Measurements from ENCODE around the gene PLBD2.

DNA sequence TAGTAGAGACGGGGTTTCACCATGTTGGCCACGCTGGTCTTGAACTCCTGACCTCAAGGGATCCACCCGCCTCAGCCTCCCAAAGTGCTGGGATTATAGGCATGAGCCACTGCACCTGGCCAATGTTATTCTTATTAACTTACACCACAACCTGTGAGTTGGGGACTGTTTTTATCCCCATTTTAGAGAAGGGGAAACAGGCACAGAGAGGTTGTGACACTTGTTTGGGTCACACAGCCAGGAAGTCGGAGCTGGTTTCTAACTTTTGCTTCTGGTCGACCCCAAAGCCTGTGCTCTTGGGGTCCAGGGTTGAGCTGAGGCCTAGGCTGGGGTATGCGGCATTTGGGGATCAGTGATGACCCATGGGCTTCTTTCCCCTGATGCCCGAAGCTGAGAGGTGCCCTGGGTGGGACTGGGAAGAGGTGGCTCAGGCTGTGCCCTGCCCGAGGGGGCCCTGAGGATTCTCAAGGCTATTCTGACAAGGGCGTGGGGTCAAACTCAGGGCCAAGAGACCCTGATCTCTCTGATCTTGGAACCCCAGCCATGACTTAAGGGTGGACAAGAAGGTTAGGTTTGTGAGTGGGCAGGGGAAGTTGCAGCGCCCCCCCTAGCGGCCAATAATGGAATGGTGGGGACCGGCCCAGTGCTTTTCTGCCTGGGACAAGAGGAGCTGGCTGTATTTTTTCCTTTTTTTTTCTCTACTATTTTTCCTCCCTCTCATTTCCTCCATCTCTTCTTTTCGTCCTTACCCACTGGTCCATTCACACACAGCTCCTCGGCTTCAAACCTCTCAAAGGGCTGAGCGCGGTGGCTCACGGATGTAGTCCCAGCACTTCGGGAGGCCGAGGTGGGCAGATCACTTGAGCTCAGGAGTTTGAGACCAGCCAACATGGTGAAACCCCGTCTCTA lies 66.8 kb downstream of the PLBD2 start:
- TF ChIP-seq ZC3H4 (CRISPR knock-in tag; IDR thresholded peaks at IDR 0.05; ENCODE audit: borderline replicate concordance) (no peak), ZNF707 (CRISPR knock-in tag; conservative IDR thresholded peaks at IDR 0.05) (no peak), ZSCAN29 (IDR thresholded peaks at IDR 0.05) (no peak), PTTG1 (tag; IDR thresholded peaks at IDR 0.05; ENCODE audit: low read depth) (no peak), ZNF124 (CRISPR knock-in tag; IDR thresholded peaks at IDR 0.05) (no peak), FOXK2 (conservative IDR thresholded peaks at IDR 0.05 in 1 of 2, IDR thresholded peaks at IDR 0.05 in 1 of 2; ENCODE audit: low read depth in 2 of 2) (no peak), SIN3A (IDR thresholded peaks at IDR 0.05; ENCODE audit: borderline replicate concordance in 2 of 2, control insufficient read depth in 1 of 2, low read depth in 2 of 2, low read length in 2 of 2) (no peak)
- TF ChIP-seq, protein P1, sequence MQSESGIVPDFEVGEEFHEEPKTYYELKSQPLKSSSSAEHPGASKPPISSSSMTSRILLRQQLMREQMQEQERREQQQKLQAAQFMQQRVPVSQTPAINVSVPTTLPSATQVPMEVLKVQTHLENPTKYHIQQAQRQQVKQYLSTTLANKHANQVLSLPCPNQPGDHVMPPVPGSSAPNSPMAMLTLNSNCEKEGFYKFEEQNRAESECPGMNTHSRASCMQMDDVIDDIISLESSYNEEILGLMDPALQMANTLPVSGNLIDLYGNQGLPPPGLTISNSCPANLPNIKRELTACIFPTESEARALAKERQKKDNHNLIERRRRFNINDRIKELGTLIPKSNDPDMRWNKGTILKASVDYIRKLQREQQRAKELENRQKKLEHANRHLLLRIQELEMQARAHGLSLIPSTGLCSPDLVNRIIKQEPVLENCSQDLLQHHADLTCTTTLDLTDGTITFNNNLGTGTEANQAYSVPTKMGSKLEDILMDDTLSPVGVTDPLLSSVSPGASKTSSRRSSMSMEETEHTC (IDR thresholded peaks at IDR 0.05) = no peak
- TF ChIP-seq, protein P2, sequence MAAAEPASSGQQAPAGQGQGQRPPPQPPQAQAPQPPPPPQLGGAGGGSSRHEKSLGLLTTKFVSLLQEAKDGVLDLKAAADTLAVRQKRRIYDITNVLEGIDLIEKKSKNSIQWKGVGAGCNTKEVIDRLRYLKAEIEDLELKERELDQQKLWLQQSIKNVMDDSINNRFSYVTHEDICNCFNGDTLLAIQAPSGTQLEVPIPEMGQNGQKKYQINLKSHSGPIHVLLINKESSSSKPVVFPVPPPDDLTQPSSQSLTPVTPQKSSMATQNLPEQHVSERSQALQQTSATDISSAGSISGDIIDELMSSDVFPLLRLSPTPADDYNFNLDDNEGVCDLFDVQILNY (CRISPR knock-in tag; IDR thresholded peaks at IDR 0.05) = no peak
- TF ChIP-seq, protein P3, sequence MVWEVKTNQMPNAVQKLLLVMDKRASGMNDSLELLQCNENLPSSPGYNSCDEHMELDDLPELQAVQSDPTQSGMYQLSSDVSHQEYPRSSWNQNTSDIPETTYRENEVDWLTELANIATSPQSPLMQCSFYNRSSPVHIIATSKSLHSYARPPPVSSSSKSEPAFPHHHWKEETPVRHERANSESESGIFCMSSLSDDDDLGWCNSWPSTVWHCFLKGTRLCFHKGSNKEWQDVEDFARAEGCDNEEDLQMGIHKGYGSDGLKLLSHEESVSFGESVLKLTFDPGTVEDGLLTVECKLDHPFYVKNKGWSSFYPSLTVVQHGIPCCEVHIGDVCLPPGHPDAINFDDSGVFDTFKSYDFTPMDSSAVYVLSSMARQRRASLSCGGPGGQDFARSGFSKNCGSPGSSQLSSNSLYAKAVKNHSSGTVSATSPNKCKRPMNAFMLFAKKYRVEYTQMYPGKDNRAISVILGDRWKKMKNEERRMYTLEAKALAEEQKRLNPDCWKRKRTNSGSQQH (CRISPR knock-in tag; IDR thresholded peaks at IDR 0.05) = no peak
- TF ChIP-seq, protein P4, sequence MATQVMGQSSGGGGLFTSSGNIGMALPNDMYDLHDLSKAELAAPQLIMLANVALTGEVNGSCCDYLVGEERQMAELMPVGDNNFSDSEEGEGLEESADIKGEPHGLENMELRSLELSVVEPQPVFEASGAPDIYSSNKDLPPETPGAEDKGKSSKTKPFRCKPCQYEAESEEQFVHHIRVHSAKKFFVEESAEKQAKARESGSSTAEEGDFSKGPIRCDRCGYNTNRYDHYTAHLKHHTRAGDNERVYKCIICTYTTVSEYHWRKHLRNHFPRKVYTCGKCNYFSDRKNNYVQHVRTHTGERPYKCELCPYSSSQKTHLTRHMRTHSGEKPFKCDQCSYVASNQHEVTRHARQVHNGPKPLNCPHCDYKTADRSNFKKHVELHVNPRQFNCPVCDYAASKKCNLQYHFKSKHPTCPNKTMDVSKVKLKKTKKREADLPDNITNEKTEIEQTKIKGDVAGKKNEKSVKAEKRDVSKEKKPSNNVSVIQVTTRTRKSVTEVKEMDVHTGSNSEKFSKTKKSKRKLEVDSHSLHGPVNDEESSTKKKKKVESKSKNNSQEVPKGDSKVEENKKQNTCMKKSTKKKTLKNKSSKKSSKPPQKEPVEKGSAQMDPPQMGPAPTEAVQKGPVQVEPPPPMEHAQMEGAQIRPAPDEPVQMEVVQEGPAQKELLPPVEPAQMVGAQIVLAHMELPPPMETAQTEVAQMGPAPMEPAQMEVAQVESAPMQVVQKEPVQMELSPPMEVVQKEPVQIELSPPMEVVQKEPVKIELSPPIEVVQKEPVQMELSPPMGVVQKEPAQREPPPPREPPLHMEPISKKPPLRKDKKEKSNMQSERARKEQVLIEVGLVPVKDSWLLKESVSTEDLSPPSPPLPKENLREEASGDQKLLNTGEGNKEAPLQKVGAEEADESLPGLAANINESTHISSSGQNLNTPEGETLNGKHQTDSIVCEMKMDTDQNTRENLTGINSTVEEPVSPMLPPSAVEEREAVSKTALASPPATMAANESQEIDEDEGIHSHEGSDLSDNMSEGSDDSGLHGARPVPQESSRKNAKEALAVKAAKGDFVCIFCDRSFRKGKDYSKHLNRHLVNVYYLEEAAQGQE (IDR thresholded peaks at IDR 0.05; ENCODE audit: borderline replicate concordance) = peak; percentile 82
- TF ChIP-seq, protein P4 (CRISPR knock-in tag; IDR thresholded peaks at IDR 0.05; ENCODE audit: low read depth) = no peak

Data from K562 (cell line).